NCI-H2227 treated with DMSO at 0.1 percent for 48 hours (cell line): ENCODE measurements around the gene IFT81.
"Not testable (repeated sequence)": the region's sequence is repeated elsewhere in the genome, so short reads cannot be mapped to it uniquely, and the experiment has no call there.

Source experiments
- DNase-seq: peaks from one replicate; lab custom pipeline; 2025; lab: John Stamatoyannopoulos, UW

IFT81 gene

DNA sequence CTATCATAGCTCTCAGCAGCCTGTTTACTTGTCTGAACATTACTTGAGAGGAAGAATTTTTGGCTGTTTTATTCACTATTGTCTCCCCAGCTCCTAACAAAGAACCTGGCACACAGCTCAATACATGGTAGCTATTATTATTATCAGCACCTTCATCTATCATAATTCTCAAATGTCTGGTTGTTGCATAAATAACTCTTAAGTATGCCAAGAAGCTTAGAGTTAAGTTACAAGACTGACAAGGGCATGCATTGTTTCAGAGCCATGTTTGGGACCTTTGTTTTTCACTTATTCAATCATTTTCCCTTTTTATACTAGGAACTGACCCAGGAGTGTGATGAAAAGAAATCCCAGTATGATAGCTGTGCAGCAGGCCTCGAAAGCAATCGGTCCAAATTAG lies 79.4 kb downstream of the IFT81 start:
- no peak for DNase-seq

DNA sequence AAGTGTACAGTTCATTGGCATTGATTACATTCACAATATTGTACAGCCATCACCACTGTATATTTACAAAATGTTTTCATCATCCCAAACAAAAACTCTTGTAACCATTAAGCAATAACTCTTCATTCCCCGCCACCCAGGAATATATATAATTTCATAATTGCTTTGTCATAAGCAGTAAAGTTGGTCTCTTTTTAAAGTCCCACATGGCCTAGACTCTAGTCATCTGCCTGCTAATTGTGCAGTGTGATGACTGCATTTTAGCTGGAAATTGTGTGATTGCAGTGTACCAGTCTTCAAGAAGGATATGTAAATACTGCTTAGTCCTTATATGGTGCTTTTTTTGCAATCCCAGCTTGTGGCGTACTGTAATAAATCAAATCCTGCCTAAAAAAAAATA lies 81.8 kb downstream of the IFT81 start:
- DNase-seq: no peak

DNA sequence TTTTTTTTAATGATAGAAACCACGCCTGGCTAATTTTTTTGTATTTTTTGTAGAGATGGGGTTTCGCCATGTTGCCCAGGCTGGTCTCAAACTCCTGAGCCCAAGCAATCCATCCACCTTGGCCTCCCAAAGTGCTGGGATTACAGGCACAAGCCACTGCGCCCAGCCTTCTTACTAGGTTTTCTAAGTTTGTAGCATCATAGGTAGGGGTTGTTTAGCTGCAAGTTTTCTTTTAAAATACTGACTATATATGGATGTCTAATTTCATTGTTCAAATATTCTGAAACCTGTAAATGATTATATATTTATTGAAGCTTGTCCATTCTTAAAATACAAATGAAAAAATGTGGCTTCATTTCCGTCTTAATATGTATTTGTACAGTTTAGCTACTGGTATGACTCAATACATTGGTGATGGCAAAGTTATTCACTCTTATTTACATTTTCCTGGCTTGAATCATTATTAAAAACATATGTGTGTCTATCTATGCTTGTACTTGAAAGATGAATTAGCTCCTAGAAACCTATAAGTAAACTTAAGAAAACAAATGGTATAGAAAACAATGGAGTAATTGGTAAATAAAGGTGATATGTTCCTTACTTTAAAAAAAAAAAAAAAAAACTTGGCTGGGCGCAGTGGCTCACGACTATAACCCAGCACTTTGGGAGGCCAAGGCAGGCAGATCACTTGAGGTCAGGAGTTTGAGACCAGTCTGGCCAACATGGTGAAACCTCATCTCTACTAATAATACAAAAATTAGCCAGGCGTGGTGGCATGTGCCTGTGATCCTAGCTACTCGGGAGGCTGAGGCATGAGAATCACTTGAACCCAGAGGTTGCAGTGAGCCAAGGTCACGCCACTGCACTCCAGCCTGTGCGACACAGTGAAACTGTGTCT lies 87.7 kb downstream of the IFT81 start:
- DNase-seq: not testable (repeated sequence)

DNA sequence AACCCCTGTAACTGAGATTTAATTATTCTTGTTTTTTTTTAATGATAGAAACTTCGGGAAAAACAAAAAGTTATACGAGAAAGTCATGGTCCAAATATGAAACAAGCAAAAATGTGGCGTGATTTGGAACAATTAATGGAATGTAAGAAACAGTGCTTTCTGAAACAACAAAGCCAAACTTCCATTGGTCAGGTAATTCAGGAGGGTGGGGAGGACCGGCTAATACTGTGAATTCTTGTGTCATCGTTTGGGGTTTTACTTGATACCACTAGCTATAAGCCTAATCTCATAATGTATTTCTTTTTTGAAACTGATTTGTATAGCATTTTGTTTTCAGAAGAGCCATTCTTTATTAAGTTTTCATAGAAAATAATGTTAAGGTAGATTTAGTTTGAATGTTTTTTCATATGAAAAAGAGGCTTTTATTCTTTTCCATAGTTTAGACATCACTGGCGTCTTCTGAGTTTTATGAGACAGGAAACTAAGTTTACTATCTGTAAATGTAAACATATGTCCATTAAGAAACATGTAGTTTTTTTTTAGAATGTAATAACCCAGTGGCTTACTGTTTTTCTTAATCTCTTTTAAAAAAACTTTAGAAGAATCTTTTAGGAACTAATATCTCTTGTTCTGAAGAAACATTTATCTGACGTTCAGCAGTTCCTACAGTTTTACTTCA lies 94.0 kb downstream of the IFT81 start:
- DNase-seq: no peak

DNA sequence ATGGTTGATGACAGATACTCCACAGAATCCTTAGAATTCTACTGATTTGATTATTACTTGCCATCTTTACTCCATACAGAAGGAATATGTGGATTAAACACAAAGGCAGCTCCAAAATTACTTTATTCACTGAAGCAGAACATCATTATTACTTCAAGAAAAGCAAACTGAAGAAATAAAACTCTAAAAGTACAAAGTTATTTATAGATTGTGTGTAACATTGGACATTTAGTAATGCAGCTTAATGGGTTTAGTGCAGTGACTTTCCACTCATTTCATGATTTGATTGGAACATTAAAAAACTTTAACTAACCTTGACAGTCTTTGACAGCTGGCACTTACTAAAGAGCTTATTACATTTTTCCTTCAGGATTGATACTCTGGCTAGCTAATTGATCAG lies 97.9 kb downstream of the IFT81 start:
- no peak for DNase-seq

DNA sequence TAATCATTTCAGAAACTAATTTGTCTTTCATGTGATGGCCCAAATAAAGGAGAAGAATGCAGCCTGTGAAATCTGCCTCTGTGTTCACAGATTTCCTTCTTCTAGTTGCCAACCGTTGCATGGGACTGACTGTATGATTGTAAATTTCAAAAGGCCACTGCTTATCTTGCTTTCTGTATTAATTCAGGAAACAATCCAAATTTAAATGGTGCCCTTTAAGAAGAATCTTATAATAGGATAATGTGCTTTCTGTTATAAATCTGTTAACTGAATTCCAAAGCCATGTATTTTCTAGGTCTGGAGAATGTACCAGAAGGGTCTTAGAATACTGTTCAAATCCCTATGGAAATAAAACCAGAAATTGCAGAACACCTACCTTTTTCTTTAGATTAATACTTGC lies 98.3 kb downstream of the IFT81 start:
- no peak for DNase-seq

DNA sequence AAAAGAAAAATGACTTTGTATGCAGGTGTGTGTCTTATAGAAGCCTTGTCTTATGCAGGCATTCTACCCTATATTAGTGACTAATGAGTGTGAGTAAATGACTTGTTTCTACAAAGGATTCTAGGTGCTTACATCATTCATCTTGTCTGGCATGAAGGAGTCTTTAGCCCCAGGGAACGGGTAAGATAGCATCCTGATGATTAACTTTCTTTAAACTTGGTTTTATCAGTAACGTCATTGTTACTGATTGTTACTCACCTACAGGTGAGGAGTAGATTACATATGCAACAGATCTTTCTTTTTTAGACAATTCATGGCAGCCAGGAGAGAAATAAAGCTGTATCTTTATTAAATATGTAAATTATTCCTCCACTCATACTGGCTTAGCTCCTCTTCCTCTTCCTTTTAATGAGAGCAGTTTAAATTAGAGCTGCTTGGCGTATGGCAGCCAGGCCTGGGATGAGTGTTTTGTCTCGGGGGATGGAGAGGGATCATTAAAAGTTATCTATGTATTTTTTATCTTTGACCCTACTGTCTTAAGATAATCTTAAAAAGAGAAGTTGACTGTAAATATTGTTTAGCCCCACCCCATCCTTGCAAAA lies 99.7 kb downstream of the IFT81 start:
- no peak for DNase-seq

DNA sequence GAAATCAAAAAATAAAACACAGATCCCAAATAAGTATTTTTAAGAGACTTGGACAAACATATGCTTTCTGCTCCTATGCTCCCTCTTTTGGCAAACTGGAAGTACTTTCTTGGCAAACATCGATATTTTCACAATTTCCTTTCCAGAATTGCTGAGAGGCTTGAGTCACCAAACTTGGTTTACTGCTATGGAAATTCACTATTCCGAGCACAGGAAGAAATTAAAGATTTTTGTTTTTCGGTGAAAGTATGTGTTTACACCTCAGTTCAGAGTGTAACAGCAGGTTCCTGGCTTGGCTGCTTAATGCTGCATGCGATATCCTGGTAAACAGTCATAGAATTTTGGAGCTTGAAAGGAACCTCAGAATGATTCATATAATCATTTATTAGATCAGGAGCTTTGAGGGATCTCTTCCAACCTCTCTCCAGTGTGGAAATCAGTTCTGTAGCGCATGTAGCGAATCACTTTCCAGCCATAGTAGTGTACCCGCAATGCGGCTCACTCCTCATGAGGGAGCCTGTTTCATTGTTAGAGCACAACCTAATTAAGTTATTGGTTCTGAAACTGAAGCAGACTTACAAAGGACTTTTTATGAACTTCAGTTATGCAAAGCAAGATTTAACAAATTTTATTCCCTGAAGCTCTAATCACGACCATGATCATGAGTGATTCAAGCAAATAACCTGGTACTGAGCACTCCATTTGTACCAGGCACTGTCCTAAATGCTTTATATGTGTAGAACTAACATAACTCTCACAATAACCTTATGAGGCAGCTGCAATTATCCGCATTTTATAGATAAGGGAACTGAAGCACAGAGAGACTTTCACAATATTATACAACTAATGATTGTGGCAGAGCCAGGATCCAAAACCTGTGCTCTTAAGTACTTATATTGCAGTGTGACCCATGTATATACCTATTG lies 100.5 kb downstream of the IFT81 start:
- peak; percentile 19 for DNase-seq

DNA sequence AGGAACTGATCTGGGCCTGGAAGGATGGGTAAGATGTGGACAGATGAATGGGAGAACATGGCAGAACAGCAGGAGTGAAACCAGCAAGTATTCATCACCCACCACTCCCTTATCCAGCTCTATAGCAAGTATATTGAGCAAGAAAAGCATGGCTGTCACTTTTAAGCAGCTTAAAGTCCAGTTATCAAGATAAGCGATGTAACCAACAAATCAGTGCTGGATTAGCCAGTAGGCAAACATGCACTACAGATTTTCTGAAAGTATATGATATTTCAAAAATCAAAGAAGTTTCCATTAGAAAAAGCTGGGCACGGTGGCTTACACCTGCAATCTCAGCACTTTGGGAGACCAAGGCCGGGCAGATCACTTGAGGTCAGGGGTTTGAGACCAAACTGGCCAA lies 103.0 kb downstream of the IFT81 start:
- no peak for DNase-seq

DNA sequence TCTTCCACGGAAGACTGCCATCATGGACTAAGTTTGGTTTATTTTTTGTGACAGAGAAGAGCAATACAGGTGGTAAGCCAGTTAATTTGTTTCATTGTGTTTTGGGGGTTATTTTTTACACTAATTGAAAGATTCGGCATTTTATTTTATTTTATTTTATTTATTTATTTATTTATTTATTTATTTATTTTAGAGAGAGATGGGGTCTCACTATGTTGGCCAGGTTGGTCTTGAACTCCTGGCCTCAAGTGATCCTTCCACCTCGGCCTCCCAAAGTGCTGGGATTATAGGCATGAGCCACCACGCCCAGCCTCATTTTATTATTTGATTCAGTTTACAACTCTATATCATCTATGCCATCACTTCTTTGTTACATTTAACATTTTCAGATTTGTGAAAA lies 104.2 kb downstream of the IFT81 start:
- not testable (repeated sequence) for DNase-seq

DNA sequence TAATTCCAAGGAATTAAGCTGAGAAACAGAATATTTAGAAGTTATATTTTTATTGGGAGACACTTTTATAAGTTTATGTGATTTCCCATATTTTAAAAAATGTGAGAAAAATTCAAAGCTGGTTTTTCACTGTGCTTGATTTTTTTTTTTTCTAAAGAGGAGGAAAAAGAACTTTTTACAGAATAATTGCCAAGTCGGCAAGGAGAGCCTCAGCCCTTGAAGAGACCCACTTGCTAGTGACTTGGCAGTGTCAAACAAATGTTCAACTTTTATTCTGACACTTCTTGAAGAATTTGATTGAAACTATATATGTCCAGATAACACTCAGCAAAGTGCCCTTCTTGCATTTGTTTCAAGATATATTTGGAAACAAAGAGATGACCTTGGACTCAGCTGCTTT lies 104.6 kb downstream of the IFT81 start:
- no peak for DNase-seq

DNA sequence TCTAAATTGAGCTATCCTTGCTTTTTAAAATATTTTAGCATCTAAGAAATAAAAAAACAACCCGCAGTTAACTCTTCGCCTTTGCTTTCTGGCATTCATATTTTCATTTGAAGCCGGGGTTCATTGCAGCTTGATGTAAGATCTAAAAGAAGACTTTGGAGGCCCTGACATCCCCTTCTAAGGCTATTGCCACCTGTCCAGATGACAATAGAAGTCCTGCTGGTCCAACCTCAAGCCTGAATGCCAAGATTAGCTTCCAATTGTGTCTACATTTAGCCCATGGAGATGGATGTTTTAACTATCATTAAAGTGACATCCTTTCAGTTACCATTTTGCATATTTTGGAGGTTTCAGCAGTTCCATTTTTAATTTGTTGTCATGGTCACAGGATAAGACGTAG lies 105.3 kb downstream of the IFT81 start:
- no peak for DNase-seq

DNA sequence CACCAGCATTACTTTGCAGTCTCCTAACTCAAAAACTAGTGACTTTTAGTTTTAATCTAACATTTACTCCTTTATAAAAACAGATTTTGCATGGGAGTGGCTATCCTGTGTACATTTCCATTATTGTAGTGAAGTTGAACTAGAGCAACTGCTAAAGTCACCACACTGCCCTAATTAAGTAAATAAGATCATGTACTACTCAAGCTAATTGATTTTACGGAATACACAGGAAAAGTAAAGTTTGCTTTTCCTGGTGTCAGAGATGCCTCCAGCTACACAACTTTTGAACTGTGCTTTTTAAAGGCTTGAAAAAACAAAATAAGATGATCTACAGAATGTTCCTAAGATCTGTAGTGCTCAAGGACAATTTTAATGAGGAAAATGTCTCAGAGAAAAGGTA lies 106.5 kb downstream of the IFT81 start:
- no peak for DNase-seq

DNA sequence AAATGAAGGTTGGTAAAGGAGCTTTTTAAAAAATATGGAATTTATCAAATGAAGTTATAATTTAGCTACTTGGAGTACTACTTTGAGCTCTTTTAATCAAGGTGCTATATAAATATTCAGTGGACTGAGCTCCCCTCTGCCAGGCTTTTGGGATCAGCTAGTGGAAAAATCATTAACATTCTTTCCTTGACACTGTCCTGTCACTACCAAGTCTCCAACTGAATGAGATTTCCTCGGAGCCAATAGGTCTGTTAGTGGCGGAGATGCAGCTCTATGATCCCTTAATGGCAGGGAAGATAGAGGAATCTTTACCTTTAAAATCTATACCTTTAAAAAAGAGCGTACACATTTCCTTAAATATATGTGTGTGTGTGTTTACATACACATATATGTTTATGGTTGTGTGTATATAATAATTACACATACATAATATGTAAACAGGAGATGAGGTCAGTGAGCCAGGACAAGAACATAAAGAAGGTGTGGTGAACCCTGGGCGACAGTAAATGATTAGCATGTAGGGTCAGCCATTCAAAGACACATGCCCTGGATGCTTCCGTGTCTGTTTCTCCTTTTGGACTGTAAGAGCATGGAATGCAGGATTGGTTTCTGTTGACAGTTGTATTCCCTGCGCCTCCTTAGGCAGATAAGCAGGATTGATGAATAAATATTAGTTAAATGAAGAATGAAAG lies 109.2 kb downstream of the IFT81 start:
- no peak for DNase-seq

DNA sequence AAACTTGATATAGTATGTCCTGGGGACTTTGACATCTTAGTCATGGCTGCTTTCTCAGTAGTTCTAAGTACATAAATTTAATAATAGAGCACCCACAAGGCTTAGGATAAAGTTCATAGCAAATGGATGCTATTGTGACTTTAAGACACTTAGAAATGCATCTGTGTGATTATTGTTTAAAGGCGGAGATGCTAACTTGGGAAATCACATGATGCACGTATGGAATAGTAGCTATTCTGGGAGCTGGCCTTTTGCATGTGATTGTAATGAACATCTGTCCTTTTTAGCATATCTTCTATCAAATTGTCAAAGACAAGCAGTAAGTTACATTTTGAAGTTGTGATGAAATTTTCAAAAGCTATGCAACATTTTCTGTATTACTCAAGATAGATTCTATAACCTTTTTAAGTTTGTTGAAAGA lies 110.2 kb downstream of the IFT81 start:
- DNase-seq: no peak

DNA sequence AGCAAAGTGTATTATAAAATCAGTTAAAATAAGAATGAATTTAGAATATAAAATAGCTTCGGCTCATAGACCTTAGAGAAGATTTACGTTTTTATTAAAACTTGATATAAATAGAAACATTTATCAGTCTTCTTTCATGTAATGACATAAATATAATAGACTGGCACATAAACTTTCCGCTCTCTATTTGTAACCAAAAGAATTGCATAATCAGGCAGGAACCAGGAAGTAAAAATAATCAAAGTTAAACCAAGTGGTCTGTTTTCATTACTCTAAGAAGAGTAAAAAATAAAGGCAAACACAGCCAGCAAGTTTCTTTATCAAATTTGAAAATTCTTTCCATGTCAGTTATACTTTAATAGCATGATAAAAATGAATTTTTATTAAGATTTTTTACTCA lies 110.6 kb downstream of the IFT81 start:
- no peak for DNase-seq

DNA sequence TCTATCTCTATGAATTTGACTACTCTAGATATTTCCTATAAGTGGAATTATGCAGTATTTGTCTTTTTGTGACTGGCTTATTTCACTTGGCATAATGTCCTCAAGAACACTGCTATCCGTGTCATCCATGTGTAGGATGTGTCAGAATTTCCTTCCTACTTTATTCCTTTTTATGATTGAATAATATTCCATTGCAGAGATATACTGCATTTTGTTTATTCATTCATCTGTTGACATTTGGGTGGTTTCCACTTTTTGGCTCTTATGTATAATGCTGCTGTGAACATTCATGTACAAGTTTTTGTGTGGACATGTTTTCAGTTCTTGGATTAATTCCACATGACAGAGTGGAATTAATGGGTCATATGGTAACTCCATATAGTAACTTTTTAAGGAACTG lies 111.2 kb downstream of the IFT81 start:
- DNase-seq: no peak

DNA sequence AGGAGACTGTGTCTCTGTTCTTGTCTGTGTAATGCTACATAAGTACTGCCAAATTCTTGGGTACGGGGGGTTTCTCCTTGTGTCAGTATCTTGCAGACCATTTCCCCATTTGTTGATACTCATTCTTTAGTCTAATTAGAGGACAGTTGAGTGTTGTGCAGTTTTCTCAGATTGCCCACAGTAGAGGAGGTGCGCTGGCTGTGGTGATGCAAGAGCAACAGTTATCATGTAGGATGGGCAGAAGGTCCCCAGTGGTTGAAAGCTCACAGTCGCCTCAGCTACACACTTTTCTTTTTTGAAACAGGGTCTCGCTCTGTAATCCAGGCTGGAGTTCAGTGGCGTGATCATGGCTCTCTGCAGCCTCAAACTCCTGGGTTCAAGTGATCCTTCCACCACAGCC lies 119.1 kb downstream of the IFT81 start:
- no peak for DNase-seq

DNA sequence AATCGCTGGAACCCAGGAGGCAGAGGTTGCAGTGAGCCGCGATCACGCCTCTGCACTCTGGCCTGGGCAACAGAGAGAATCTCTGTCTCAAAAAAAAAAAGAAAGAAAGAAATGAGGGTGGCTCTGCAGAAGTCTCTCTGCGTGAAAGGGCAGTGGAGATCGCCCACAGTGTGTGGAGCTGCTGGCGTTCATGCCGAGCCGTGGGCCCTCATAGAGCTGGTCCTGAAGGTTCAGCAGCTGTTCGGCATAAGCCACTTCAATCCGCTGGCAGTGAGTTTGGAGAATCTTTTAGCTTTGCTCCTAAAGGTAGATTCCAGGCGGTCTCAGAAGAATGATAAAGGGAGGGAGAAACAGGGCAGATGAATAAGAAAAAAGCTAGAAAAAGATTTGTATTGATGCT lies 120.2 kb downstream of the IFT81 start:
- DNase-seq: no peak

DNA sequence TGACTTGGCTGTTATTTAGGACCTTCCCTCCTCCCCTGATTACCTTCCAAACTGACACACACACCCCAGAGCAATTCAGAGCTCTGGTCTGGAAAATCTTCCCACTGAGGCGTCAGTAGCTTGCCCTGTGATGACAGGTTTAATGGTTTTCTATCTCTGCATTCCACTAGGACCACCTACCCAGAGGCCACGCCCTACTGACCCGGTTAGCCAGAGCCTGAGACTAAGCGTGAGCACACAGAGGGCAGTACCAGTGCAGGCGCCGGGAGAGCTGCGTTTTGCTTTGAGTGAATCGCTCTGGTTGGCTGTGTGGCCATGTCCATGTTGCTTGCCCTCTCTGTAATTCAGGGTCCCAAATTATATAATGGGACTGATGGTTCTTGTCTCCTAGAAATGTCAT lies 120.7 kb downstream of the IFT81 start:
- no peak for DNase-seq

DNA sequence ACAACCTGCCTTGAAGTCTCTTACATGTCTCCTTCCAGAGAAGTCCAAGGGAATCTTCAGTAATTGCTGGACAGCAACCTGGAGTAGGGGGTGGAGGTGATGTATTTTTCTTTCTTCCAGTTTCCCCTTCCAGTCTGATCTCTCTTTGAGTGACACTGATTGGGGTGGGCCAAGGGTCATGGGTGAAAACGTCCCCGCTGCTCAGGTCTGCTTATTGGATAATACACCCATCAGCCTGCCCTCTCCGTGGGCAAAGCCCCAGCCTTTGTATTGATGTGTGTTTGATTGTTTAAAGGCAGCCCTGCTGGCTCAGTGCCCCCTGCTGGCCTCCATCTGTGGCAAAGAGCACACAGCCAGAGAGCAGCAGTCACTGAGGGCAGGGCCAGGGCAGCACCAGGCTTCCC lies 121.2 kb downstream of the IFT81 start:
- DNase-seq: no peak
